IMR-90 (cell line): ENCODE results near the gene PPP1R10.

Source experiments
- CTCF ChIP-seq: conservative IDR thresholded peaks from 2 replicates; pipeline ENCODE4 v1.5.1; 2012; ENCODE audit warnings: mild to moderate bottlenecking, low read depth, low read length, improper control_type of control experiment
- NFE2L2 ChIP-seq: fragments of 150-350 bp; IDR thresholded peaks from 2 replicates; pipeline ENCODE4 v1.6.1; 2016; ENCODE audit warnings: low read depth, mild to moderate bottlenecking, low read length
- POLR2A ChIP-seq: IDR thresholded peaks from 2 replicates; pipeline ENCODE4 v1.6.1; 2012; ENCODE audit warnings: mild to moderate bottlenecking, low read depth, low read length
- SMC3 ChIP-seq: fragments of 150-350 bp; IDR thresholded peaks from 2 replicates; pipeline ENCODE4 v1.6.1; 2016; ENCODE audit warnings: low read depth, mild to moderate bottlenecking, antibody characterized with exemption, low read length, moderate library complexity
- USF2 ChIP-seq: fragments of 150-350 bp; IDR thresholded peaks from 2 replicates; pipeline ENCODE4 v1.6.1; 2017; ENCODE audit warnings: mild to moderate bottlenecking, antibody characterized with exemption, low read length, low read depth

GRCh38 chr6:30610065-30610464 lies 7.0 kb downstream of the PPP1R10 start:
- TF ChIP-seq POLR2A (no peak), CTCF (no peak), NFE2L2 (no peak), USF2 (no peak), SMC3 (no peak)
